KMS-11 (cell line): ENCODE results near the gene ZXDC.

Experiments used
- H2AFZ ChIP-seq: fragments of 200-600 bp; sonication (generic); 2 replicates; pipeline ENCODE4 v1.6.1; 2016; ENCODE audit warnings: antibody characterized with exemption, mixed run types, low read depth
- H3K27ac ChIP-seq: fragments of 200-600 bp; sonication (generic); 2 replicates; pipeline ENCODE4 v1.6.1; 2016; ENCODE audit warnings: mild to moderate bottlenecking, mixed run types
- H3K27me3 ChIP-seq: fragments of 200-600 bp; sonication (generic); 2 replicates; pipeline ENCODE4 v1.6.1; 2017; ENCODE audit warnings: mild to moderate bottlenecking, low read depth, mixed run types, moderate library complexity; ENCODE audit not compliant: insufficient read depth
- H3K36me3 ChIP-seq: fragments of 200-600 bp; sonication (generic); 2 replicates; pipeline ENCODE4 v1.6.1; 2017; ENCODE audit warnings: mild to moderate bottlenecking, mixed run types; ENCODE audit not compliant: insufficient read depth
- H3K4me1 ChIP-seq: fragments of 200-600 bp; sonication (generic); 2 replicates; pipeline ENCODE4 v1.6.1; 2016; ENCODE audit warnings: mild to moderate bottlenecking, low read depth, mixed run types; ENCODE audit not compliant: poor library complexity, severe bottlenecking
- H3K4me2 ChIP-seq: fragments of 200-600 bp; sonication (generic); 2 replicates; pipeline ENCODE4 v1.7.0; 2016; ENCODE audit warnings: mild to moderate bottlenecking, mixed run types
- H3K4me3 ChIP-seq: fragments of 200-600 bp; sonication (generic); IDR thresholded peaks from 2 replicates; pipeline ENCODE4 v1.6.1; 2017; ENCODE audit warnings: low read depth, low read length, mixed read lengths; ENCODE audit not compliant: insufficient read depth
- H3K79me2 ChIP-seq: fragments of 200-600 bp; sonication (generic); 2 replicates; pipeline ENCODE4 v1.6.1; 2016; ENCODE audit warnings: low read depth, mixed run types; ENCODE audit not compliant: insufficient read depth
- H3K9ac ChIP-seq: fragments of 200-600 bp; sonication (generic); 2 replicates; pipeline ENCODE4 v1.6.1; 2016; ENCODE audit warnings: mild to moderate bottlenecking, mixed run types
- H4K20me1 ChIP-seq: fragments of 200-600 bp; sonication (generic); 2 replicates; pipeline ENCODE4 v1.6.1; 2016; ENCODE audit warnings: mild to moderate bottlenecking, mixed run types; ENCODE audit not compliant: insufficient read depth
- CTCF ChIP-seq: fragments of 200-600 bp; sonication (generic); conservative IDR thresholded peaks from 2 replicates; pipeline ENCODE4 v1.6.1; 2017; ENCODE audit warnings: low read depth, mild to moderate bottlenecking, antibody characterized with exemption, low read length, moderate library complexity, mixed read lengths

The ZXDC gene

GRCh38 chr3:126414961-126415660 lies 60.6 kb downstream of the ZXDC start:
- TF ChIP-seq CTCF, result no peak
- H3K4me3 ChIP-seq, result no peak overlapping the region
- no peak overlapping the region for H3K4me2 ChIP-seq
- H3K9ac ChIP-seq, result no peak overlapping the region
- no peak overlapping the region for H2AFZ ChIP-seq
- no peaks in the 10 kb centered on the region for H4K20me1 ChIP-seq
- no peaks in the 10 kb centered on the region for H3K36me3 ChIP-seq
- H3K4me1 ChIP-seq, result no peaks in the 10 kb centered on the region
- H3K27me3 ChIP-seq, result no peaks in the 10 kb centered on the region
- H3K79me2 ChIP-seq, result no peaks in the 10 kb centered on the region
- no peak overlapping the region for H3K27ac ChIP-seq

GRCh38 chr3:126414406-126414805 lies 61.3 kb downstream of the ZXDC start:
- Histone ChIP-seq H3K4me2 (no peak overlapping the region), H3K9ac (no peak overlapping the region), H3K79me2 (no peaks in the 10 kb centered on the region), H3K36me3 (no peaks in the 10 kb centered on the region), H3K27ac (no peak overlapping the region), H3K4me3 (no peak overlapping the region), H3K27me3 (no peaks in the 10 kb centered on the region), H4K20me1 (no peaks in the 10 kb centered on the region), H2AFZ (no peak overlapping the region), H3K4me1 (no peaks in the 10 kb centered on the region)
- TF ChIP-seq CTCF, result no peak

GRCh38 chr3:126413693-126414080 lies 62.0 kb downstream of the ZXDC start:
- Histone ChIP-seq H3K79me2 (no peaks in the 10 kb centered on the region), H2AFZ (no peak overlapping the region)

GRCh38 chr3:126412841-126413692 lies 62.6 kb downstream of the ZXDC start:
- H4K20me1 ChIP-seq, result no peaks in the 10 kb centered on the region
- H3K27ac ChIP-seq, result no peak overlapping the region
- H3K9ac ChIP-seq, result no peak overlapping the region
- H3K4me3 ChIP-seq, result no peak overlapping the region
- H3K79me2 ChIP-seq, result no peaks in the 10 kb centered on the region
- H3K4me1 ChIP-seq, result no peaks in the 10 kb centered on the region
- H3K4me2 ChIP-seq, result no peak overlapping the region
- no peak for TF ChIP-seq CTCF
- no peak overlapping the region for H2AFZ ChIP-seq
- H3K36me3 ChIP-seq, result no peaks in the 10 kb centered on the region
- no peaks in the 10 kb centered on the region for H3K27me3 ChIP-seq

More at GRCh38 chr3:126413693-126414080, 62.0 kb downstream of the ZXDC start:
- no peak for TF ChIP-seq CTCF
- H3K27me3 ChIP-seq, result no peaks in the 10 kb centered on the region
- no peaks in the 10 kb centered on the region for H4K20me1 ChIP-seq
- H3K4me2 ChIP-seq, result no peak overlapping the region
- no peak overlapping the region for H3K27ac ChIP-seq
- H3K9ac ChIP-seq, result no peak overlapping the region
- no peaks in the 10 kb centered on the region for H3K36me3 ChIP-seq
- no peaks in the 10 kb centered on the region for H3K4me1 ChIP-seq
- no peak overlapping the region for H3K4me3 ChIP-seq
